Measurements from ENCODE around the gene KCNK6.

- TF ChIP-seq CTCF (IDR thresholded peaks at IDR 0.05) (no peak), POLR2A (IDR thresholded peaks at IDR 0.05) (no peak)
These were observed 985 bp upstream of the KCNK6 start for GRCh38 chr19:38318660-38319059.

Measured in lower leg skin (tissue), 3 donors.